Esophagus muscularis mucosa (tissue), 4 donors: Measurements from ENCODE around the gene GTF2B. TPM values are rescaled to one million over a fixed set of nuclear protein-coding genes. Genes with fewer than 3 reads are reported as not detected.

Experiments
- DNase-seq: peaks from one replicate; pipeline ENCODE4 v3.0.0-alpha.2; 2017; ENCODE audit errors: extremely low spot score
- H3K27ac ChIP-seq, 4 donors: fragments of 200-600 bp; sonication (generic); replicated peaks in 1 of 4; 1 replicate in 3 of 4; 2 replicates in 1 of 4; pipeline ENCODE4 v1.5.1; 2016 to 2019; ENCODE audit warnings: mild to moderate bottlenecking in 1 of 4
- H3K27me3 ChIP-seq, 4 donors: fragments of 200-600 bp; sonication (generic); one replicate each; pipeline versions ENCODE4 v1.5.1 to v1.6.0; 2016 to 2019
- H3K36me3 ChIP-seq, 4 donors: fragments of 200-600 bp; sonication (generic); one replicate each; pipeline ENCODE4 v1.5.1; 2016 to 2019
- H3K4me1 ChIP-seq, 4 donors: fragments of 200-600 bp; sonication (generic); one replicate each; pipeline ENCODE4 v1.5.1; 2016 to 2019
- H3K4me3 ChIP-seq, 4 donors: fragments of 200-600 bp; sonication (generic); 1 replicate in 2 of 4; 2 replicates in 2 of 4; pipeline ENCODE4 v1.5.1; 2016 to 2019; ENCODE audit warnings: mild to moderate bottlenecking in 4 of 4, moderate library complexity in 1 of 4
- H3K9me3 ChIP-seq, 4 donors: fragments of 200-600 bp; sonication (generic); 1 replicate in 3 of 4; 2 replicates in 1 of 4; pipeline ENCODE4 v1.5.1; 2016 to 2019
- CTCF ChIP-seq, 3 experiments: fragments of 200-600 bp in 2 of 3; fragments of 450-650 bp in 1 of 3; sonication (generic) in 2 of 3; IDR thresholded peaks; one replicate each; pipeline ENCODE4 v1.5.1; 2017 to 2019; ENCODE audit warnings: antibody characterized with exemption in 3 of 3, mild to moderate bottlenecking in 2 of 3, moderate library complexity in 1 of 3
- EP300 ChIP-seq: sonication (generic); formaldehyde crosslinking; IDR thresholded peaks from one replicate; pipeline ENCODE4 v1.6.1; 2017; ENCODE audit warnings: antibody characterized with exemption
- POLR2A ChIP-seq: fragments of 450-650 bp; IDR thresholded peaks from one replicate; pipeline ENCODE4 v1.6.1; 2017; ENCODE audit warnings: antibody characterized with exemption, moderate library complexity, mild to moderate bottlenecking, low read depth
- POLR2AphosphoS5 ChIP-seq, 2 donors: sonication (generic); formaldehyde crosslinking; IDR thresholded peaks; one replicate each; pipeline ENCODE4 v1.6.1; 2017; ENCODE audit warnings: antibody characterized with exemption in 2 of 2
- WGBS: methylation state at CpG from one replicate; pipeline ENCODE4 v1.1.5; 2018; 5-methylcytosine and 5-hydroxymethylcytosine counted together
- intact Hi-C: fragments of 100-400 bp; cut with DNase I; formaldehyde crosslinking; loops from one replicate; pipeline ENCODE4 v1.15.1; 2023
- total RNA-seq, 4 donors: library from RNA; depleted of rRNA; stranded (reverse); fragments of >200 nt; gene quantifications; one replicate each; pipeline versions ENCODE4 v1.1.0 to v1.2.1, GENCODE V29; 2016

Gene GTF2B
- total RNA-seq, 4 donors from 2014 or later, result 22.4 to 39.6 (median 24.2) TPM

- intact Hi-C loops, result no loop called here
- Histone ChIP-seq H3K27me3 (no peaks in the 10 kb centered on the region), H3K4me1 (no peaks in the 10 kb centered on the region), H3K9me3 (peaks cover 0 to 7% (median 2%) of the 10 kb centered on the region in 4 donors), H3K27ac (no peak overlapping the region), H3K4me3 (no peak overlapping the region), H3K36me3 (peaks cover 9 to 86% (median 26%) of the 10 kb centered on the region in 4 donors)
- TF ChIP-seq POLR2A (no peak), CTCF (IDR thresholded peaks at IDR 0.05) (no peak)
- 100% methylated on average over 2 of the region's 2 CpGs for WGBS
- no peak for DNase-seq
These were observed 31.9 kb upstream of the GTF2B start for GRCh38 chr1:88923224-88923623.

- Histone ChIP-seq H3K9me3 (peaks cover 0 to 16% (median 9%) of the 10 kb centered on the region in 4 donors), H3K36me3 (peaks cover 0 to 77% (median 24%) of the 10 kb centered on the region in 4 donors), H3K27ac (no peak overlapping the region), H3K27me3 (no peaks in the 10 kb centered on the region), H3K4me3 (no peak overlapping the region), H3K4me1 (no peaks in the 10 kb centered on the region)
- no peak for TF ChIP-seq CTCF (IDR thresholded peaks at IDR 0.05)
- no peak for TF ChIP-seq EP300
- TF ChIP-seq POLR2AphosphoS5 (IDR thresholded peaks at IDR 0.05), result no peak
- TF ChIP-seq POLR2A, result no peak
- intact Hi-C loops, result no loop called here
- 85% methylated on average over 3 of the region's 3 CpGs for whole genome bisulfite sequencing
- no peak for DNase-seq
These were observed 30.8 kb upstream of the GTF2B start for GRCh38 chr1:88922214-88922613.

- Histone ChIP-seq H3K27me3 (no peaks in the 10 kb centered on the region), H3K9me3 (peaks cover 0 to 18% (median 13%) of the 10 kb centered on the region in 4 donors), H3K36me3 (peaks cover 0 to 68% (median 19%) of the 10 kb centered on the region in 4 donors), H3K4me1 (no peaks in the 10 kb centered on the region), H3K4me3 (no peak overlapping the region), H3K27ac (no peak overlapping the region)
- 100% methylated on average over 1 of the region's 1 CpG for WGBS
- intact Hi-C loops, result no loop called here
- DNase-seq, result no peak
- TF ChIP-seq CTCF (IDR thresholded peaks at IDR 0.05) (no peak), POLR2AphosphoS5 (IDR thresholded peaks at IDR 0.05) (no peak), POLR2A (no peak), EP300 (no peak)
These were observed 29.5 kb upstream of the GTF2B start for GRCh38 chr1:88920845-88921244.

- H3K9me3 ChIP-seq, result peaks cover 0 to 18% (median 13%) of the 10 kb centered on the region in 4 donors
- H3K27ac ChIP-seq, result no peak overlapping the region
- 97% methylated on average over 3 of the region's 3 CpGs for WGBS
- H3K27me3 ChIP-seq, result no peaks in the 10 kb centered on the region
- H3K4me1 ChIP-seq, result no peaks in the 10 kb centered on the region
- no peak overlapping the region for H3K4me3 ChIP-seq
- no peak for DNase-seq
- H3K36me3 ChIP-seq, result peaks cover 0 to 35% (median 2%) of the 10 kb centered on the region in 4 donors
- TF ChIP-seq CTCF (IDR thresholded peaks at IDR 0.05) (no peak), EP300 (no peak), POLR2A (no peak), POLR2AphosphoS5 (IDR thresholded peaks at IDR 0.05) (no peak)
- intact Hi-C loops, result no loop called here
These were observed 26.1 kb upstream of the GTF2B start for GRCh38 chr1:88917321-88918025.
